WERI-Rb-1 (cell line): Measurements from ENCODE around the gene MYCN.
"Not testable (repeated sequence)": the region's sequence is repeated elsewhere in the genome, so short reads cannot be mapped to it uniquely, and the experiment has no call there.

Source experiments
- DNase-seq: peaks from one replicate; pipeline ENCODE4 v3.0.0-alpha.2; 2020
- H3K27ac ChIP-seq: fragments of 250-450 bp; sonication (Bioruptor Pico); 2 replicates; pipeline ENCODE4 v1.5.1; 2020; ENCODE audit warnings: mild to moderate bottlenecking, moderate library complexity
- H3K27me3 ChIP-seq: fragments of 250-450 bp; sonication (Bioruptor Pico); 2 replicates; pipeline ENCODE4 v1.5.1; 2021; ENCODE audit warnings: mild to moderate bottlenecking, low read depth, moderate library complexity; ENCODE audit not compliant: insufficient read depth, severe bottlenecking
- H3K36me3 ChIP-seq: fragments of 250-450 bp; sonication (Bioruptor Pico); 2 replicates; pipeline ENCODE4 v1.5.1; 2020; ENCODE audit warnings: mild to moderate bottlenecking, moderate library complexity
- H3K4me3 ChIP-seq: 2 replicates; pipeline ENCODE4 v1.5.1; 2011; ENCODE audit warnings: low read depth, mild to moderate bottlenecking, control low read depth, low read length
- H3K9me3 ChIP-seq: fragments of 250-450 bp; sonication (Bioruptor Pico); 2 replicates; pipeline ENCODE4 v1.5.1; 2021; ENCODE audit warnings: mild to moderate bottlenecking, moderate library complexity; ENCODE audit not compliant: severe bottlenecking
- TF ChIP-seq, protein P1 (sequence below): IDR thresholded peaks from 2 replicates; pipeline ENCODE4 v1.5.1; 2011; ENCODE audit warnings: low read depth, mild to moderate bottlenecking, control low read depth, inconsistent platforms, low read length

Gene MYCN

GRCh38 chr2:15899751-15900493 is 40.4 kb upstream of the MYCN start:
- Histone ChIP-seq H3K27me3 (no peaks in the 10 kb centered on the region), H3K4me3 (no peak overlapping the region), H3K36me3 (no peaks in the 10 kb centered on the region), H3K27ac (no peak overlapping the region), H3K9me3 (peaks cover 6% of the 10 kb centered on the region)
- TF ChIP-seq, protein P1, sequence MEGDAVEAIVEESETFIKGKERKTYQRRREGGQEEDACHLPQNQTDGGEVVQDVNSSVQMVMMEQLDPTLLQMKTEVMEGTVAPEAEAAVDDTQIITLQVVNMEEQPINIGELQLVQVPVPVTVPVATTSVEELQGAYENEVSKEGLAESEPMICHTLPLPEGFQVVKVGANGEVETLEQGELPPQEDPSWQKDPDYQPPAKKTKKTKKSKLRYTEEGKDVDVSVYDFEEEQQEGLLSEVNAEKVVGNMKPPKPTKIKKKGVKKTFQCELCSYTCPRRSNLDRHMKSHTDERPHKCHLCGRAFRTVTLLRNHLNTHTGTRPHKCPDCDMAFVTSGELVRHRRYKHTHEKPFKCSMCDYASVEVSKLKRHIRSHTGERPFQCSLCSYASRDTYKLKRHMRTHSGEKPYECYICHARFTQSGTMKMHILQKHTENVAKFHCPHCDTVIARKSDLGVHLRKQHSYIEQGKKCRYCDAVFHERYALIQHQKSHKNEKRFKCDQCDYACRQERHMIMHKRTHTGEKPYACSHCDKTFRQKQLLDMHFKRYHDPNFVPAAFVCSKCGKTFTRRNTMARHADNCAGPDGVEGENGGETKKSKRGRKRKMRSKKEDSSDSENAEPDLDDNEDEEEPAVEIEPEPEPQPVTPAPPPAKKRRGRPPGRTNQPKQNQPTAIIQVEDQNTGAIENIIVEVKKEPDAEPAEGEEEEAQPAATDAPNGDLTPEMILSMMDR = no peak
- DNase-seq = no peak

DNA sequence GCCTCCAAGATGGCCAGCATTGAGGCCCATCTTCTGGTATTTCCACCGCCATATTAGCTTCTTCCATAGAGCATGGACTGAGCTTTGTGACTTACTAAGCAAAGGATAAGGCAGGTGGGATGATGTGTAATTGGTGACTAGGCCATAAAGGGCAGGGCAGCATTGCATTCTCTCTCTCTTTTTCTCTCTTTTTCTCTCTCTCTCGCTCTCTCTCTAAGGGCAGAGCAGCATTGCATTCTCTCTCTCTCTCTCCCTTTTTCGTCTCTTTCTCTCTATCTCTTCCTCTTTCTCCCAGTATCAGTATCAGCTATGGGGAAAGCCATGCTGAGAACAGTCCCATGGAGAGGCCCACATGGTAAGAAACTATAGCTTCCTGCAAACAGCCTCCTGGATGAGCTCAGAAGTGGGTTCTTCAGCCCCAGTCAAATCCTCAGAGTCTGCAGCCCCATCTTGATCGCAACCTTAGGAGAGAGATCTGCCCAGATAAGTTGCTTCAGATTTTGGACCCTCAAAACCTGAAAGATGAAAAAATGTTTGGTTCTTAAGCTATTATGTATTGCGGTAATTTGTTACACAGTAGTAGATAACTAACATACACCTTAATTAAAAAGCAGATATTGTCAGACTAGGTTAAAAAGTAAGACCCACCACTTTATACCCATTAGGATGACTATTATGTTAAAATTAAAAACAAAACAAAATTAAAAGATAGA is 39.1 kb upstream of the MYCN start:
- Histone ChIP-seq H3K27me3 (no peaks in the 10 kb centered on the region), H3K4me3 (no peak overlapping the region), H3K36me3 (no peaks in the 10 kb centered on the region), H3K27ac (no peak overlapping the region), H3K9me3 (peaks cover 13% of the 10 kb centered on the region)
- TF ChIP-seq, protein P1 = no peak
- DNase-seq = no peak

- no peaks in the 10 kb centered on the region for H3K27me3 ChIP-seq
- H3K36me3 ChIP-seq = no peaks in the 10 kb centered on the region
- no peak for DNase-seq
- TF ChIP-seq, protein P1 = no peak
- peaks cover 13% of the 10 kb centered on the region for H3K9me3 ChIP-seq
- no peak overlapping the region for H3K4me3 ChIP-seq
- H3K27ac ChIP-seq = no peak overlapping the region
Measured at GRCh38 chr2:15901808-15902130, 38.6 kb upstream of the MYCN start.

DNA sequence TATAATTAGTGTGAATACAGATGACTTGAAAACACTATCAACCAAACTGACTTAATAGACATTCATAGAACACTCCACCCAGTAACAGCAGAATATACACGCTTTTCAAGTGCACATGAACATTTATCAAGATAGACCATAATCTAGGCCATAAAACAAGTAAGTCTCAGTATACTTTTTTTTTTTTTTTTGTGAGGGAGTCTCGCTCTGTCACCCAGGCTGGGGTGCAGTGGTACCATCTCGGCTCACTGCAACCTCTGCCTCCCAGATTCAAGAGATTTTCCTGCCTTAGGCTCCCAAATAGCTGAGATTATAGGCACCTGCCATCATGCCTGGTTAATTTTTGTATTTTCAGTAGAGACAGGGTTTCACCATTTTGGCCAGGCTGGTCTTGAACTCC is 36.4 kb upstream of the MYCN start:
- not testable (repeated sequence) for H3K27ac ChIP-seq, H3K4me3 ChIP-seq

GRCh38 chr2:15905267-15905645 is 35.1 kb upstream of the MYCN start:
- H3K27me3 ChIP-seq = no peaks in the 10 kb centered on the region
- peaks cover 6% of the 10 kb centered on the region for H3K9me3 ChIP-seq
- TF ChIP-seq, protein P1 = no peak
- H3K27ac ChIP-seq = no peak overlapping the region
- no peak overlapping the region for H3K4me3 ChIP-seq
- no peak for DNase-seq
- H3K36me3 ChIP-seq = no peaks in the 10 kb centered on the region

More for the DNA sequence above, 36.4 kb upstream of the MYCN start:
- H3K9me3 ChIP-seq, H3K27me3 ChIP-seq, H3K36me3 ChIP-seq, DNase-seq: not testable (repeated sequence)

GRCh38 chr2:15905986-15906491 is 34.3 kb upstream of the MYCN start:
- no peak overlapping the region for H3K4me3 ChIP-seq
- TF ChIP-seq, protein P1 = no peak
- peaks cover 6% of the 10 kb centered on the region for H3K9me3 ChIP-seq
- H3K27me3 ChIP-seq = no peaks in the 10 kb centered on the region
- H3K36me3 ChIP-seq = no peaks in the 10 kb centered on the region
- no peak for DNase-seq
- no peak overlapping the region for H3K27ac ChIP-seq
